ENCODE measurements around the gene VWF.

GRCh38 chr12:5912011-5912410 is 212.5 kb downstream of the VWF start:
- no peak for TF ChIP-seq CTCF (optimal IDR thresholded peaks at IDR 0.05 in 1 of 3, IDR thresholded peaks at IDR 0.05 in 1 of 3, conservative IDR thresholded peaks at IDR 0.05 in 1 of 3; ENCODE audit: extremely low read depth in 1 of 3, insufficient read depth in 2 of 3, low read length in 3 of 3)
- TF ChIP-seq EZH2 (IDR thresholded peaks at IDR 0.05; ENCODE audit: low read length) = no peak
